A549 (cell line): Measurements from ENCODE around the gene HPCAL1. TPM values are rescaled to one million over a fixed set of nuclear protein-coding genes. Genes with fewer than 3 reads are reported as not detected.

Experiments used
- ATAC-seq, 2 experiments: fragments of 200-7000 bp in 1 of 2; fragments of >200 bp in 1 of 2; cut with Nextera tagmentation in 1 of 2; cut with Tn5 transposase in 1 of 2; 3 replicates each; pipeline versions ENCODE4 v1.8.0 to v1.9.1; 2018 to 2020; ENCODE audit warnings: mild to moderate bottlenecking in 1 of 2, moderate library complexity in 1 of 2
- CTCF ChIA-PET: fragments of 300-600 bp; sonication (Branson Sonifier 250); formaldehyde crosslinking; extraction: SDS; loops from one replicate; lab custom pipeline; 2021; ENCODE audit warnings: antibody characterized with exemption, inconsistent platforms; lab: Yijun Ruan, JAX
- POLR2A ChIA-PET: fragments of 350-600 bp; formaldehyde crosslinking; extraction: SDS; loops from one replicate; lab custom pipeline; 2021; ENCODE audit warnings: antibody characterized with exemption, inconsistent platforms; lab: Yijun Ruan, JAX
- DNase-seq, 2 experiments: peaks; one replicate each; pipeline versions ENCODE4 v3.0.0 to v3.0.0-alpha.2; 2011 to 2016; ENCODE audit warnings: low read depth in 1 of 2, low spot score in 1 of 2
- FAIRE-seq: peaks from 2 replicates; lab custom pipeline; 2011; peaks lifted over from hg19 to GRCh38; lab: Jason Lieb, UNC
- H3K27ac ChIP-seq, 2 experiments: fragments of >200 bp; sonication (Bioruptor Twin); formaldehyde crosslinking; 3 replicates each; pipeline ENCODE4 v1.5.1; 2016 to 2017
- H3K4me1 ChIP-seq: fragments of >200 bp; sonication (Bioruptor Twin); formaldehyde crosslinking; 3 replicates; pipeline ENCODE4 v1.6.1; 2016
- H3K4me2 ChIP-seq: fragments of >200 bp; sonication (Bioruptor Twin); formaldehyde crosslinking; 3 replicates; pipeline ENCODE4 v1.6.1; 2016
- H3K4me3 ChIP-seq: fragments of >200 bp; sonication (Bioruptor Twin); formaldehyde crosslinking; 3 replicates; pipeline ENCODE4 v1.5.1; 2016
- H3K9me3 ChIP-seq: fragments of >200 bp; sonication (Bioruptor Twin); formaldehyde crosslinking; 3 replicates; pipeline ENCODE4 v1.6.1; 2016
- BCL3 ChIP-seq: fragments of >200 bp; sonication (Bioruptor Twin); formaldehyde crosslinking; IDR thresholded peaks from 3 replicates; pipeline ENCODE4 v1.6.1; 2016
- CBX2 ChIP-seq: fragments of 200-600 bp; sonication (generic); IDR thresholded peaks from 2 replicates; pipeline ENCODE4 v1.6.1; 2016; ENCODE audit warnings: low read depth, mild to moderate bottlenecking, borderline replicate concordance
- CBX8 ChIP-seq: fragments of 200-600 bp; sonication (generic); IDR thresholded peaks from 2 replicates; pipeline ENCODE4 v1.6.1; 2016
- CHD2 ChIP-seq: fragments of 150-350 bp; IDR thresholded peaks from 2 replicates; pipeline ENCODE4 v1.6.1; 2014; ENCODE audit warnings: low read length; ENCODE audit not compliant: partially characterized antibody
- EHF ChIP-seq: fragments of 250-450 bp; sonication (Bioruptor Pico); IDR thresholded peaks from 2 replicates; pipeline ENCODE4 v1.5.0; 2020; ENCODE audit warnings: mild to moderate bottlenecking
- ESRRA ChIP-seq: fragments of 150-350 bp; IDR thresholded peaks from 2 replicates; pipeline ENCODE4 v1.6.1; 2014; ENCODE audit warnings: mild to moderate bottlenecking, low read length, borderline replicate concordance
- FOSL2 ChIP-seq, 2 experiments: fragments of 450-650 bp in 1 of 2; fragments of >200 bp in 1 of 2; sonication (Bioruptor Twin) in 1 of 2; formaldehyde crosslinking; IDR thresholded peaks; 2 replicates each; pipeline versions ENCODE4 v1.5.0 to v1.6.1; 2016 to 2020; ENCODE audit warnings: mild to moderate bottlenecking in 1 of 2, moderate library complexity in 1 of 2
- HEYL ChIP-seq: fragments of 250-450 bp; sonication (Bioruptor Pico); IDR thresholded peaks from 2 replicates; pipeline ENCODE4 v1.8.0; 2021; ENCODE audit warnings: mild to moderate bottlenecking, moderate library complexity
- HMGXB4 ChIP-seq: fragments of 250-450 bp; sonication (Bioruptor Pico); IDR thresholded peaks from 2 replicates; pipeline ENCODE4 v1.5.0; 2021; ENCODE audit warnings: mild to moderate bottlenecking, moderate library complexity, borderline replicate concordance
- HOXB5 ChIP-seq: fragments of 250-450 bp; sonication (Bioruptor Pico); IDR thresholded peaks from 2 replicates; pipeline ENCODE4 v1.5.0; 2020; ENCODE audit warnings: mild to moderate bottlenecking, moderate library complexity
- KDM1A ChIP-seq: fragments of 200-600 bp; sonication (generic); IDR thresholded peaks from 2 replicates; pipeline ENCODE4 v1.6.1; 2016; ENCODE audit warnings: low read depth, mild to moderate bottlenecking
- MAFK ChIP-seq: fragments of 450-650 bp; IDR thresholded peaks from 2 replicates; pipeline ENCODE4 v1.6.1; 2014; ENCODE audit not compliant: partially characterized antibody
- MAX ChIP-seq: IDR thresholded peaks from 2 replicates; pipeline ENCODE4 v1.6.1; 2012
- MYC ChIP-seq: IDR thresholded peaks from 2 replicates; pipeline ENCODE4 v1.6.1; 2012; ENCODE audit warnings: mild to moderate bottlenecking, inconsistent platforms, low read length, improper control_type of control experiment, borderline replicate concordance
- PHF8 ChIP-seq: fragments of 200-600 bp; sonication (generic); IDR thresholded peaks from 2 replicates; pipeline ENCODE4 v1.6.1; 2016; ENCODE audit warnings: low read depth, mild to moderate bottlenecking, antibody characterized with exemption, moderate library complexity, borderline replicate concordance
- RCOR1 ChIP-seq: fragments of 150-350 bp; IDR thresholded peaks from 2 replicates; pipeline ENCODE4 v1.6.1; 2014; ENCODE audit warnings: antibody characterized with exemption, low read length, low read depth
- REST ChIP-seq: fragments of 200-600 bp; sonication (generic); IDR thresholded peaks from 2 replicates; pipeline ENCODE4 v1.6.1; 2016; ENCODE audit warnings: antibody characterized with exemption, mild to moderate bottlenecking, moderate library complexity
- TP53 ChIP-seq: fragments of 250-450 bp; sonication (Bioruptor Pico); IDR thresholded peaks from 2 replicates; pipeline ENCODE4 v1.5.0; 2021; ENCODE audit warnings: mild to moderate bottlenecking, moderate library complexity
- USF2 ChIP-seq: fragments of 450-650 bp; IDR thresholded peaks from 2 replicates; pipeline ENCODE4 v1.6.1; 2014; ENCODE audit warnings: antibody characterized with exemption
- WGBS: methylation state at CpG from one replicate; pipeline ENCODE4 v1.1.6; 2017; ENCODE audit errors: missing lambda C conversion rate; 5-methylcytosine and 5-hydroxymethylcytosine counted together
- polyA plus RNA-seq, 4 experiments: library from polyadenylated mRNA; depleted of rRNA in 3 of 4; stranded (reverse); fragments of >200 nt; fragmentation: RNase III in 1 of 4; extraction: RNeasy Plus Mini Kit Qiagen cat#74134 plus additional on column Dnase treatment in 1 of 4; gene quantifications; 2 replicates in 3 of 4; 3 replicates in 1 of 4; pipeline ENCODE4 v1.2.3, GENCODE V29; 2011 to 2017

HPCAL1 gene
- polyA plus RNA-seq, 2 of the 4 experiments (the other 2 are of a cell fraction), result 44.4 to 66.4 TPM

GRCh38 chr2:10267036-10267435, 35.7 kb upstream of the HPCAL1 start:
- WGBS, result 91% methylated on average over 6 of the region's 6 CpGs
- ChIA-PET CTCF (interaction anchor here (0.6 to 1.9 kb wide), 5 partner anchors 16 to 167 kb away, joined by 3 to 11 read pairs (median 4); no protein-coding TSS in a partner anchor), POLR2A (no interaction called here)
- Histone ChIP-seq H3K9me3 (no peaks in the 10 kb centered on the region), H3K4me2 (no peak overlapping the region), H3K27ac (no peak overlapping the region; a peak in 1 of 6 replicates), H3K4me1 (peaks cover 22% of the 10 kb centered on the region), H3K4me3 (no peak overlapping the region)
- FAIRE-seq, result no peak
- no peak for DNase-seq
- ATAC-seq, result no peak
- TF ChIP-seq CBX2 (no peak), CHD2 (no peak), USF2 (no peak), ESRRA (no peak), REST (no peak), HMGXB4 (CRISPR knock-in tag) (no peak), MAFK (no peak), BCL3 (no peak), MAX (no peak), MYC (no peak), HOXB5 (no peak), CBX8 (no peak), FOSL2 (IDR thresholded peaks at IDR 0.05) (no peak), FOSL2 (CRISPR knock-in tag; IDR thresholded peaks at IDR 0.05) (no peak), PHF8 (no peak), RCOR1 (no peak), EHF (CRISPR knock-in tag) (no peak), HEYL (CRISPR knock-in tag) (no peak), KDM1A (no peak), TP53 (CRISPR knock-in tag) (no peak)
